H1 (cell line): ENCODE measurements around the gene GMNN. TPM values are rescaled to one million over a fixed set of nuclear protein-coding genes. Genes with fewer than 3 reads are reported as not detected.

Source experiments
- CTCF ChIA-PET: fragments of 300-600 bp; sonication (Branson Sonifier 250); formaldehyde crosslinking; loops from one replicate; lab custom pipeline; 2021; ENCODE audit not compliant: partially characterized antibody; lab: Charles Lee
- POLR2A ChIA-PET: fragments of 300-600 bp; sonication (Branson Sonifier 250); formaldehyde crosslinking; loops from one replicate; lab custom pipeline; 2021; ENCODE audit warnings: inconsistent platforms; ENCODE audit not compliant: partially characterized antibody; lab: Charles Lee
- DNase-seq, 2 experiments: peaks; one replicate each; pipeline versions ENCODE4 v3.0.0 to v3.0.0-alpha.2; 2010 to 2022; ENCODE audit warnings: low spot score in 2 of 2, low read depth in 1 of 2, mixed read lengths in 1 of 2
- FAIRE-seq: peaks from 2 replicates; lab custom pipeline; 2011; peaks lifted over from hg19 to GRCh38; lab: Jason Lieb, UNC
- H2AFZ ChIP-seq: 2 replicates; pipeline ENCODE4 v1.8.1; 2012; ENCODE audit warnings: low read length, inconsistent platforms
- H2AK5ac ChIP-seq: 2 replicates; pipeline ENCODE4 v1.6.1; 2013; ENCODE audit warnings: low read depth, low read length
- H2BK120ac ChIP-seq: replicated peaks from 2 replicates; pipeline ENCODE3; 2013; ENCODE audit warnings: low read depth, low read length, inconsistent platforms
- H2BK12ac ChIP-seq: 2 replicates; pipeline ENCODE4 v1.6.1; 2013; ENCODE audit warnings: low read depth, low read length
- H2BK15ac ChIP-seq: 2 replicates; pipeline ENCODE4 v1.6.1; 2013; ENCODE audit warnings: low read length
- H2BK20ac ChIP-seq: 2 replicates; pipeline ENCODE4 v1.6.1; 2013; ENCODE audit warnings: low read length
- H2BK5ac ChIP-seq: 2 replicates; pipeline ENCODE4 v1.6.1; 2013; ENCODE audit warnings: low read depth, low read length
- H3K14ac ChIP-seq: 2 replicates; pipeline ENCODE4 v1.6.1; 2013; ENCODE audit warnings: inconsistent platforms; ENCODE audit not compliant: insufficient read length
- H3K18ac ChIP-seq: 2 replicates; pipeline ENCODE4 v1.6.1; 2013; ENCODE audit warnings: low read length; ENCODE audit errors: extremely low read depth
- H3K23ac ChIP-seq: 2 replicates; pipeline ENCODE4 v1.6.1; 2013; ENCODE audit warnings: inconsistent platforms; ENCODE audit not compliant: insufficient read length
- H3K23me2 ChIP-seq: 2 replicates; pipeline ENCODE4 v1.6.1; 2013; ENCODE audit warnings: low read depth, low read length
- H3K27ac ChIP-seq: 2 replicates; pipeline ENCODE4 v1.6.1; 2011; ENCODE audit warnings: low read depth, low read length, inconsistent platforms
- H3K27me3 ChIP-seq, 4 experiments: replicated peaks in 1 of 4; 1 replicate in 1 of 4; 2 replicates in 3 of 4; pipeline versions ENCODE4 v1.6.1 to v1.8.1; 2011 to 2013; ENCODE audit warnings: low read length in 3 of 4, mild to moderate bottlenecking in 3 of 4, inconsistent platforms in 2 of 4, mixed read lengths in 2 of 4, moderate library complexity in 1 of 4; ENCODE audit not compliant: control insufficient read depth in 3 of 4, insufficient read depth in 3 of 4; ENCODE audit errors: extremely low read depth in 1 of 4
- H3K36me3 ChIP-seq, 4 experiments: 2 replicates each; pipeline versions ENCODE4 v1.6.1 to v1.8.1; 2011 to 2013; ENCODE audit warnings: mild to moderate bottlenecking in 4 of 4, low read length in 3 of 4, moderate library complexity in 2 of 4, control low read depth in 1 of 4, inconsistent platforms in 1 of 4; ENCODE audit not compliant: insufficient read depth in 4 of 4, control insufficient read depth in 2 of 4
- H3K4ac ChIP-seq: replicated peaks from 2 replicates; pipeline ENCODE3; 2013; ENCODE audit warnings: low read length, low read depth, mixed read lengths, inconsistent platforms; ENCODE audit not compliant: insufficient read length
- H3K4me1 ChIP-seq, 4 experiments: replicated peaks in 1 of 4; 1 replicate in 1 of 4; 2 replicates in 3 of 4; pipeline versions ENCODE4 v1.6.1 to v1.8.1; 2011 to 2013; ENCODE audit warnings: low read length in 3 of 4, inconsistent platforms in 2 of 4, mixed read lengths in 1 of 4; ENCODE audit not compliant: insufficient read depth in 4 of 4, control insufficient read depth in 3 of 4
- H3K4me2 ChIP-seq, 2 experiments: 2 replicates each; pipeline versions ENCODE4 v1.6.1 to v1.8.1; 2011 to 2013; ENCODE audit warnings: low read depth in 2 of 2, low read length in 2 of 2, control low read depth in 1 of 2, inconsistent platforms in 1 of 2, mild to moderate bottlenecking in 1 of 2; ENCODE audit not compliant: insufficient read depth in 1 of 2
- H3K4me3 ChIP-seq, 4 experiments: fragments of 200-600, 300-600 bp in 1 of 4; sonication (generic), shearing (Covaris generic), sonication (Bioruptor Twin) in 1 of 4; 2 replicates each; pipeline versions ENCODE4 v1.5.1 to v1.8.1; 2011 to 2016; ENCODE audit warnings: low read length in 4 of 4, low read depth in 3 of 4, control low read depth in 2 of 4, inconsistent platforms in 2 of 4, mild to moderate bottlenecking in 2 of 4, mixed read lengths in 1 of 4, moderate library complexity in 1 of 4; ENCODE audit not compliant: insufficient read depth in 2 of 4; ENCODE audit errors: extremely low read depth in 1 of 4
- H3K56ac ChIP-seq: replicated peaks from 2 replicates; pipeline ENCODE3; 2013; ENCODE audit warnings: low read depth, mild to moderate bottlenecking, mixed read lengths, low read length, inconsistent platforms; ENCODE audit not compliant: insufficient read length
- H3K79me1 ChIP-seq: 2 replicates; pipeline ENCODE4 v1.6.1; 2013; ENCODE audit warnings: low read depth, low read length, control low read depth
- H3K79me2 ChIP-seq, 2 experiments: 2 replicates each; pipeline versions ENCODE4 v1.6.1 to v1.8.1; 2012 to 2013; ENCODE audit warnings: low read length in 2 of 2, mild to moderate bottlenecking in 2 of 2, inconsistent platforms in 1 of 2; ENCODE audit not compliant: insufficient read depth in 2 of 2, control insufficient read depth in 1 of 2
- H3K9ac ChIP-seq, 4 experiments: replicated peaks in 1 of 4; 1 replicate in 1 of 4; 2 replicates in 3 of 4; pipeline versions ENCODE4 v1.6.1 to v1.8.1; 2011 to 2013; ENCODE audit warnings: low read depth in 3 of 4, low read length in 3 of 4, control low read depth in 2 of 4, mild to moderate bottlenecking in 2 of 4, moderate library complexity in 2 of 4, inconsistent platforms in 1 of 4; ENCODE audit errors: extremely low read depth in 1 of 4
- H3K9me3 ChIP-seq, 2 experiments: 2 replicates each; pipeline versions ENCODE4 v1.6.1 to v1.8.1; 2012 to 2013; ENCODE audit warnings: mild to moderate bottlenecking in 2 of 2, moderate library complexity in 2 of 2, control low read depth in 1 of 2, inconsistent platforms in 1 of 2, low read depth in 1 of 2, low read length in 1 of 2, mixed read lengths in 1 of 2; ENCODE audit not compliant: insufficient read depth in 2 of 2
- H4K20me1 ChIP-seq, 2 experiments: replicated peaks in 1 of 2; 2 replicates each; pipeline versions ENCODE3 to v1.8.1; 2011 to 2013; ENCODE audit warnings: inconsistent platforms in 2 of 2, low read length in 2 of 2, mild to moderate bottlenecking in 1 of 2; ENCODE audit not compliant: insufficient read depth in 2 of 2, control insufficient read depth in 1 of 2
- H4K5ac ChIP-seq: 2 replicates; pipeline ENCODE4 v1.6.1; 2013; ENCODE audit warnings: low read length, low read depth, mixed read lengths, inconsistent platforms; ENCODE audit not compliant: insufficient read length
- H4K8ac ChIP-seq: 2 replicates; pipeline ENCODE4 v1.8.0; 2013; ENCODE audit warnings: mild to moderate bottlenecking, moderate library complexity, low read length, inconsistent platforms; ENCODE audit not compliant: insufficient read depth; ENCODE audit errors: extremely low read depth
- H4K91ac ChIP-seq: replicated peaks from 2 replicates; pipeline ENCODE3; 2013; ENCODE audit warnings: low read length, mixed read lengths, inconsistent platforms; ENCODE audit not compliant: insufficient read length
- BRCA1 ChIP-seq: IDR thresholded peaks from 2 replicates; pipeline ENCODE4 v1.6.1; 2012; ENCODE audit warnings: low read depth, low read length, improper control_type of control experiment
- CBX8 ChIP-seq: fragments of 300-800, 300-1000 bp; sonication (generic); IDR thresholded peaks from 2 replicates; pipeline ENCODE4 v1.7.1; 2016; ENCODE audit warnings: low read depth, low read length, borderline replicate concordance
- FOSL1 ChIP-seq: IDR thresholded peaks from 2 replicates; pipeline ENCODE4 v1.6.1; 2011; ENCODE audit warnings: mild to moderate bottlenecking, low read depth, low read length, moderate library complexity; ENCODE audit not compliant: insufficient read depth
- JUN ChIP-seq: IDR thresholded peaks from 2 replicates; pipeline ENCODE4 v1.6.1; 2011; ENCODE audit warnings: low read depth, mild to moderate bottlenecking, improper control_type of control experiment, low read length
- MAFK ChIP-seq: IDR thresholded peaks from 2 replicates; pipeline ENCODE4 v1.6.1; 2012; ENCODE audit warnings: low read depth, mild to moderate bottlenecking, improper control_type of control experiment, low read length
- MAX ChIP-seq: IDR thresholded peaks from 2 replicates; pipeline ENCODE4 v1.6.1; 2012; ENCODE audit warnings: inconsistent platforms
- POLR2AphosphoS5 ChIP-seq: IDR thresholded peaks from 2 replicates; pipeline ENCODE4 v1.6.1; 2011; ENCODE audit warnings: low read depth, low read length
- RXRA ChIP-seq: IDR thresholded peaks from 2 replicates; pipeline ENCODE4 v1.6.1; 2011; ENCODE audit warnings: low read depth, mild to moderate bottlenecking, low read length, moderate library complexity; ENCODE audit not compliant: insufficient read depth
- SP1 ChIP-seq: IDR thresholded peaks from 2 replicates; pipeline ENCODE4 v1.6.1; 2011; ENCODE audit warnings: low read depth, low read length
- SP2 ChIP-seq: IDR thresholded peaks from 2 replicates; pipeline ENCODE4 v1.6.1; 2012; ENCODE audit warnings: mild to moderate bottlenecking, low read length, inconsistent platforms
- TAF7 ChIP-seq: optimal IDR thresholded peaks from 2 replicates; pipeline ENCODE3; 2011; ENCODE audit warnings: low read depth, mild to moderate bottlenecking, inconsistent platforms, low read length, moderate library complexity, borderline replicate concordance
- USF2 ChIP-seq: IDR thresholded peaks from 2 replicates; pipeline ENCODE4 v1.6.1; 2011; ENCODE audit warnings: low read length, improper control_type of control experiment
- YY1 ChIP-seq: IDR thresholded peaks from 2 replicates; pipeline ENCODE4 v1.6.1; 2011; ENCODE audit warnings: low read depth, mild to moderate bottlenecking, low read length
- WGBS, 2 experiments: shearing (Covaris generic) in 1 of 2; methylation state at CpG; one replicate each; pipeline versions ENCODE4 v1.1.6 to v1.1.7; 2013 to 2015; ENCODE audit warnings: low lambda C conversion rate in 2 of 2, mixed read lengths in 2 of 2, inconsistent platforms in 1 of 2, low coverage in 1 of 2, missing lambda C conversion rate in 1 of 2; ENCODE audit not compliant: insufficient replicate concordance in 2 of 2, insufficient coverage in 1 of 2, insufficient read length in 1 of 2; ENCODE audit errors: extremely low coverage in 1 of 2, missing lambda C conversion rate in 1 of 2; 5-methylcytosine and 5-hydroxymethylcytosine counted together
- polyA plus RNA-seq, 7 experiments: library from polyadenylated mRNA; depleted of rRNA in 3 of 7; stranded (reverse) in 5 of 7; unstranded in 2 of 7; fragments of >200 nt in 5 of 7; fragments of 200-250 nt in 2 of 7; gene quantifications; 1 replicate in 5 of 7; 2 replicates in 1 of 7; 4 replicates in 1 of 7; pipeline versions ENCODE4 v1.2.1 to v1.2.3, GENCODE V29; 2011 to 2013; ENCODE audit warnings: missing spikeins in 2 of 7, mixed read lengths in 2 of 7
- total RNA-seq: library from RNA; stranded (reverse); fragmentation: NEBNext Ultra II Directional; extraction: Animal tissue kit (Norgen Biotek cat#: 25700); gene quantifications from 2 replicates; pipeline ENCODE4 v1.2.1, GENCODE V29; 2021

The GMNN gene
- total and polyA plus RNA-seq, 2 of the 8 experiments (the other 6 are each of a cell fraction or from before 2014, with no cell fraction given) = 65.9 to 101 TPM

GRCh38 chr6:24833711-24834386 lies 59.1 kb downstream of the GMNN start:
- Histone ChIP-seq H3K4ac (no peak overlapping the region), H3K23me2 (no peaks in the 10 kb centered on the region), H3K23ac (no peak overlapping the region), H3K79me2 (no peaks in the 10 kb centered on the region), H3K56ac (no peak overlapping the region), H2BK12ac (no peak overlapping the region), H3K9me3 (no peaks in the 10 kb centered on the region), H2BK120ac (no peak overlapping the region), H2AFZ (no peak overlapping the region), H4K8ac (no peak overlapping the region), H3K4me2 (no peak overlapping the region), H3K27ac (no peak overlapping the region), H2BK5ac (no peak overlapping the region), H2AK5ac (no peak overlapping the region), H2BK15ac (no peak overlapping the region), H3K9ac (no peak overlapping the region), H3K18ac (no peak overlapping the region), H3K14ac (no peak overlapping the region)
- DNase-seq (no peak), FAIRE-seq (no peak)
- ChIA-PET CTCF (interaction anchor here (0.7 to 1.6 kb wide), 3 partner anchors 9 to 39 kb away, joined by 3 to 5 read pairs (median 4); no protein-coding TSS in a partner anchor), POLR2A (no interaction called here)
- TF ChIP-seq BRCA1 (no peak), FOSL1 (no peak), CBX8 (no peak), JUN (no peak), SP2 (no peak), RXRA (no peak), YY1 (no peak), USF2 (no peak), TAF7 (no peak), MAFK (no peak), MAX (no peak), SP1 (no peak), POLR2AphosphoS5 (no peak)
- TF ChIP-seq, all 59 proteins: peak for 0
- Histone ChIP-seq H4K5ac (no peak overlapping the region), H3K79me1 (no peaks in the 10 kb centered on the region), H2BK20ac (no peak overlapping the region), H3K4me3 (no peak overlapping the region), H3K36me3 (0 out of 8 replicates have a peak, but pooled peaks cover 0 to under 1% (median 0%) of the 10 kb centered on the region in 4 experiments), H3K27me3 (no peaks in the 10 kb centered on the region), H3K4me1 (no peaks in the 10 kb centered on the region), H4K20me1 (peaks cover 0 to 2% of the 10 kb centered on the region in 2 experiments), H4K91ac (no peak overlapping the region)
- 88% methylated on average over 4 of the region's 4 CpGs; no CpG with 5 or more reads in 1 of the 2 experiments for WGBS, 2 experiments
